Occipital lobe (tissue), 2 donors: ENCODE data around the gene GABRA6. TPM values are rescaled to one million over a fixed set of nuclear protein-coding genes. Genes with fewer than 3 reads are reported as not detected.

Source experiments
- DNase-seq: peaks from one replicate; lab custom pipeline; 2025; lab: John Stamatoyannopoulos, UW
- total RNA-seq: library from RNA; depleted of rRNA; stranded (reverse); fragments of >200 nt; gene quantifications from one replicate; pipeline ENCODE4 v1.2.3, GENCODE V29; 2014

GABRA6 gene
- total RNA-seq, 1 donor from 2014 or later: 0.31 TPM

- no peak for DNase-seq
Measured at GRCh38 chr5:161751265-161751664, 65.7 kb downstream of the GABRA6 start.

Other genes with a start within 250 kb of the GABRA6 start
- 98.1 TPM for gene GABRB2, start 139.0 kb upstream of the GABRA6 start, total RNA-seq
- 18.2 TPM for gene GABRA1, start 162.4 kb downstream of the GABRA6 start, total RNA-seq